Panc1 (cell line): ENCODE data around the gene GPATCH3.

ENCODE experiments used
- POLR2AphosphoS5 ChIP-seq: IDR thresholded peaks from 2 replicates; pipeline ENCODE4 v1.6.1; 2012; ENCODE audit warnings: mild to moderate bottlenecking, low read depth, low read length, moderate library complexity
- TCF7L2 ChIP-seq: IDR thresholded peaks from 2 replicates; pipeline ENCODE4 v1.6.1; 2011; ENCODE audit warnings: mild to moderate bottlenecking, low read depth, low read length, inconsistent platforms

- TF ChIP-seq TCF7L2 (no peak), POLR2AphosphoS5 (no peak)
Observed at GRCh38 chr1:26945138-26945537, 44.9 kb upstream of the GPATCH3 start.
